ENCODE data around the gene VIPR2.
A peak's percentile ranks its signal among the peaks of the same experiment; 100 is the strongest.

The VIPR2 gene

GRCh38 chr7:159157714-159158113 lies 13.0 kb upstream of the VIPR2 start:
- DNase-seq (ENCODE audit: low spot score), result no peak

- DNase-seq (ENCODE audit: low spot score), result no peak
Measured at GRCh38 chr7:159156436-159157245, 12.0 kb upstream of the VIPR2 start.

- DNase-seq (ENCODE audit: low spot score), result no peak
Measured at GRCh38 chr7:159155410-159155809, 10.7 kb upstream of the VIPR2 start.

GRCh38 chr7:159154243-159154642 lies 9.6 kb upstream of the VIPR2 start:
- DNase-seq (ENCODE audit: low spot score), result no peak

GRCh38 chr7:159153511-159153910 lies 8.8 kb upstream of the VIPR2 start:
- no peak for DNase-seq (ENCODE audit: low spot score)

- DNase-seq (ENCODE audit: low spot score), result peak; percentile 44
Measured at GRCh38 chr7:159152816-159153215, 8.1 kb upstream of the VIPR2 start.

GRCh38 chr7:159151231-159151630 lies 6.6 kb upstream of the VIPR2 start:
- DNase-seq (ENCODE audit: low spot score), result peak; percentile 62

- DNase-seq (ENCODE audit: low spot score), result peak; percentile 36
Measured at GRCh38 chr7:159149488-159149887, 4.8 kb upstream of the VIPR2 start.

GRCh38 chr7:159148430-159149395 lies 4.0 kb upstream of the VIPR2 start:
- DNase-seq (ENCODE audit: low spot score), result peak; percentile 34

GRCh38 chr7:159147687-159148086 lies 3.0 kb upstream of the VIPR2 start:
- DNase-seq (ENCODE audit: low spot score), result peak; percentile 15

- DNase-seq (ENCODE audit: low spot score), result peak; percentile 38
Measured at GRCh38 chr7:159147246-159147645, 2.6 kb upstream of the VIPR2 start.

GRCh38 chr7:159146084-159146858 lies 1.6 kb upstream of the VIPR2 start:
- DNase-seq (ENCODE audit: low spot score), result no peak

GRCh38 chr7:159145490-159145855 lies 806 bp upstream of the VIPR2 start:
- peak; percentile 62 for DNase-seq (ENCODE audit: low spot score)

- peak; percentile 69 for DNase-seq (ENCODE audit: low spot score)
Measured at GRCh38 chr7:159143780-159144757, 598 bp downstream of the VIPR2 start.

- no peak for DNase-seq (ENCODE audit: low spot score)
Measured at GRCh38 chr7:159142730-159143129, 1.9 kb downstream of the VIPR2 start.

GRCh38 chr7:159142199-159142598 lies 2.5 kb downstream of the VIPR2 start:
- DNase-seq (ENCODE audit: low spot score), result no peak

GRCh38 chr7:159141660-159142059 lies 3.0 kb downstream of the VIPR2 start:
- DNase-seq (ENCODE audit: low spot score), result peak; percentile 46

GRCh38 chr7:159141167-159141566 lies 3.5 kb downstream of the VIPR2 start:
- DNase-seq (ENCODE audit: low spot score), result peak; percentile 12

GRCh38 chr7:159140170-159140910 lies 4.3 kb downstream of the VIPR2 start:
- DNase-seq (ENCODE audit: low spot score), result peak; percentile 38

GRCh38 chr7:159139639-159140038 lies 5.0 kb downstream of the VIPR2 start:
- peak; percentile 12 for DNase-seq (ENCODE audit: low spot score)

All from left forelimb (tissue), 1 donor.